Femur (tissue), 1 donor: Measurements from ENCODE around the gene STX5.
A peak's percentile ranks its signal among the peaks of the same experiment; 100 is the strongest.
"Not testable (repeated sequence)": the region's sequence is repeated elsewhere in the genome, so short reads cannot be mapped to it uniquely, and the experiment has no call there.

Source experiments
- DNase-seq: peaks from one replicate; pipeline ENCODE4 v3.0.0-alpha.2; 2017

The STX5 gene

GRCh38 chr11:62778441-62778840, 53.4 kb downstream of the STX5 start:
- no peak for DNase-seq

DNA sequence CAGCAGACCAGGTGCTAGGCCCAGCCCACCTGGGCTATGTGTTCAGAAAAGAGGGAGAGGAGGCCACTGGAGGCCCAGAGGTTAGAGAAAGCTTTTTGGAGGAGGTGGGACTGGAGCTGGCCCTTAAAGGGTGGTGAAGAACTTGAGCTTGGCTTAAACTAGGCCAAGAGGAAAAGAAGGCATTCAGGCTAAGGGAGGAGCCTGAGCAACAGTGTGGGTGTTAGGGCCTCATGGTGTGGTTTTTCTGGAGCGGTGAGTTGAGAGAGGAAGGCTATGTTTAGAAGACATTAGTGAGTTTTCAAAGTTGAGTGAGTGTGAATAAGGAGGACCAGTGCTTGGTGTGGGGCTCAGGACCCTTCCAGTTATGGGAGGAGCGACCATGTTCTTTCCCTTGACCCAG, 54.5 kb downstream of the STX5 start:
- no peak for DNase-seq

- DNase-seq: no peak
These were observed 56.2 kb downstream of the STX5 start for GRCh38 chr11:62775646-62776045.

GRCh38 chr11:62774407-62774806, 57.4 kb downstream of the STX5 start:
- no peak for DNase-seq

GRCh38 chr11:62771144-62772021, 60.5 kb downstream of the STX5 start, which contains the start of gene TAF6L:
Gene TAF6L (plus strand): TSS chr11:62771396. CDS start chr11:62775784, 4,388 bp downstream.
- DNase-seq: peak; percentile 98

DNA sequence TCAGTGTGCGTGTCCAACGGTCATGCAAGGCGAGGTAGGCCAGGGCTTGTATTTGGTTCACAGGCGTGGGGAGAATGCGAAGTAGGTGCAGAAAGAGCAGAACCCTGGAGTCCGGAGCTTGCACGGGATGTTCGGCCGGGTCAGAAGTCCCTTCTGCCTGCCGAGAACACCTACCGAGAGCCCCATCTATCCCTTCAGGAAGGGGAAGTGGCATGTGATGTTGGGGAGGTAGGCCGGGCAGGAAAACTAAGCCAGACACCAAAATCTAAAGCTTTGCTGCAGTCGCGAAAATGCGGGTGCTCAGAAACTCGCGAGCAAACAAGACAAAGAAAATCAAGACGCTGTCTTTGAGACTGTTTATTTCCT, 61.1 kb downstream of the STX5 start:
- peak; percentile 48 for DNase-seq

- DNase-seq: not testable (repeated sequence)
These were observed 71.0 kb downstream of the STX5 start for GRCh38 chr11:62760867-62761227.

- DNase-seq: no peak
These were observed 73.7 kb downstream of the STX5 start for GRCh38 chr11:62757846-62758788.
